ENCODE measurements around the gene SIGLEC1. TPM values are rescaled to one million over a fixed set of nuclear protein-coding genes. Genes with fewer than 3 reads are reported as not detected.

The SIGLEC1 gene
- total RNA-seq, 6 experiments from 2014 or later = not detected

DNA sequence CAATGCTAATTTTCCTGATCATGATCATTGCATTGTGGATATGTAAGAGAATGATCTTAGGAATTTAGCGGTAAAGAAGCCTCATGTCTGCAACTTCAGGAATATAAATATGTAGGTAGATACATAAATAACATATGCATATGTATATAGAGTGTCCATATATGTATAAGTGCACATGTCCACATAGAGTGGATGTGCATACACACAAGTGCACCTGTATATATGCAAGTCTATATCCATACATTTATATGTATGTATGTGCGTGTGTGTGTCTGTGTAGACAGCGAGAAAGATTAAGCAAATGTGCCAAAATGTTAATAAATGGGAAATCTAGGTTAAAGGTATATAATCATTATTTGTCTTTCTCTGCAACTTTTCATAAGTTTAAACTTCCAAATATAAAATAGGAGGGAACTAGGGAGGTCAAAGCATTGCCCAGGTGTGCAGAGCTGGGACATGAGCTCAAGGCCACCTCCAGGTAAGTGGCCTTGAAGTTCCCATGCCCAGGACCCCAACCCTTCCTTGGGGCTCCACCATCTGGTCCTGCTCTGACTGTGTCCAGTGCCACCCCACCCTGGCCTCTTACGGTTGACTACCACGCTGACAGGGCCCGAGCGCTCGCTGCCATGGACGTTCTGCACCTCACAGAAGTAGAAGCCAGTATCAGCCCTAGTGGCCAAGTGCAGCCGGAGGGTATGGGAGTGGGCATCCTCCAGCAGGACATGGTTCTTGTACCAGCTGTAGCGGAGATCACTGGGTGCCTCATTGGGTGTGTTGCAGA, 9.6 kb downstream of the SIGLEC1 start:
- Mint-ChIP-seq H3K36me3 (ENCODE audit: low read depth) (no peaks in the 10 kb centered on the region), H3K4me1 (ENCODE audit: low read depth) (peaks cover 7% of the 10 kb centered on the region; the same call in 1 of the 2 replicates), H3K27me3 (ENCODE audit: insufficient read depth) (peaks cover 16% of the 10 kb centered on the region), H3K9me3 (no peaks in the 10 kb centered on the region), H3K4me3 (no peak overlapping the region), H3K27ac (no peak overlapping the region)
- TF ChIP-seq, protein P1, sequence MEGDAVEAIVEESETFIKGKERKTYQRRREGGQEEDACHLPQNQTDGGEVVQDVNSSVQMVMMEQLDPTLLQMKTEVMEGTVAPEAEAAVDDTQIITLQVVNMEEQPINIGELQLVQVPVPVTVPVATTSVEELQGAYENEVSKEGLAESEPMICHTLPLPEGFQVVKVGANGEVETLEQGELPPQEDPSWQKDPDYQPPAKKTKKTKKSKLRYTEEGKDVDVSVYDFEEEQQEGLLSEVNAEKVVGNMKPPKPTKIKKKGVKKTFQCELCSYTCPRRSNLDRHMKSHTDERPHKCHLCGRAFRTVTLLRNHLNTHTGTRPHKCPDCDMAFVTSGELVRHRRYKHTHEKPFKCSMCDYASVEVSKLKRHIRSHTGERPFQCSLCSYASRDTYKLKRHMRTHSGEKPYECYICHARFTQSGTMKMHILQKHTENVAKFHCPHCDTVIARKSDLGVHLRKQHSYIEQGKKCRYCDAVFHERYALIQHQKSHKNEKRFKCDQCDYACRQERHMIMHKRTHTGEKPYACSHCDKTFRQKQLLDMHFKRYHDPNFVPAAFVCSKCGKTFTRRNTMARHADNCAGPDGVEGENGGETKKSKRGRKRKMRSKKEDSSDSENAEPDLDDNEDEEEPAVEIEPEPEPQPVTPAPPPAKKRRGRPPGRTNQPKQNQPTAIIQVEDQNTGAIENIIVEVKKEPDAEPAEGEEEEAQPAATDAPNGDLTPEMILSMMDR (IDR thresholded peaks at IDR 0.05) = no peak
- DNase-seq = no peak

DNA sequence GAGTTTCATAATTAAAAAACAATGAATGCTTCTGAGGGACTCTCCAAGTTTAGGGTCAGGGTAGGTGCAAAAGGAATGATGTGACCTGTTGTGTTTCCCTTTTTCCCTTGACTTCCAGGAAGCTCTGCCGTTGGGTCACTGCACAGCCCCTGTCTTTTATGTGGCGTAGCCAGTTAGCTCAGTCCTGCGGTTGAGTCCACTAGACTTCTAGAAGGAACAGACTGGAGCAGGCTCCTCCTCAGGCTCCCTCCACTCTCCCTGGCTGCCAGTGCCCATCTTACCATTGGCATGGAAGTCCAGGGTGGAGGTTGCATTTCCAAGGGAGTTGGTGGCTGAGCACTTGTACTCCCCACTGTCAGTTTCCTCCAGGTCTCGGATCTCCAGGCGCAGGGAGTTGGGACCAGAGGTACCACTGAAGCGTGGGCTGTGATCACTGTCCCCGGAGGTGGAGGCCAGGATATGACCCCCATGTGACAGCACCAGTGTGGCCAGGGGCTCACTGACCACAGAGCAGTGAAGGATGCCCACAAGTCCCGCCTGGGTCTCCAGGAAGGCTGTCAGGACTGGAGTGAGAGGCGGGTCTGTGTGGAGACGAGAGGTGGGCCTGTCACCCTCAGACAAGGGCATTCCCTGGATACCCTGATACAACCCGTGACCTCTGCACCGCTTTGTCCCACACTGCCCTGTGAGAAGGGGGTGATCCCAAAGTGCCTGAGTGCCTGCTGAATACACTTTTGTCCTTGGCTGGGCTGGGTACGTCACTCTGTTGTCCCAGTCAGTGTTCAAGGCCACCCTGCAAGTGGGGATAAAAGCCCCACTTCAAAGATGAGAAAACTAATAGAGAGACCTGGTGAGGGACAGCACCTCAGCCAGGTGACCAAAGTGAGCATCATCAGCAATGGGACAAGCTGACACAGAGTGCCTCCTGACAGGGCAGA, 11.1 kb downstream of the SIGLEC1 start:
- Mint-ChIP-seq H3K36me3 (ENCODE audit: low read depth) (no peaks in the 10 kb centered on the region), H3K27me3 (ENCODE audit: insufficient read depth) (peaks cover 20% of the 10 kb centered on the region), H3K9me3 (no peaks in the 10 kb centered on the region), H3K4me3 (no peak overlapping the region), H3K27ac (no peak overlapping the region), H3K4me1 (ENCODE audit: low read depth) (no peaks in the 10 kb centered on the region)
- DNase-seq = no peak
- TF ChIP-seq, protein P1 (IDR thresholded peaks at IDR 0.05) = no peak

DNA sequence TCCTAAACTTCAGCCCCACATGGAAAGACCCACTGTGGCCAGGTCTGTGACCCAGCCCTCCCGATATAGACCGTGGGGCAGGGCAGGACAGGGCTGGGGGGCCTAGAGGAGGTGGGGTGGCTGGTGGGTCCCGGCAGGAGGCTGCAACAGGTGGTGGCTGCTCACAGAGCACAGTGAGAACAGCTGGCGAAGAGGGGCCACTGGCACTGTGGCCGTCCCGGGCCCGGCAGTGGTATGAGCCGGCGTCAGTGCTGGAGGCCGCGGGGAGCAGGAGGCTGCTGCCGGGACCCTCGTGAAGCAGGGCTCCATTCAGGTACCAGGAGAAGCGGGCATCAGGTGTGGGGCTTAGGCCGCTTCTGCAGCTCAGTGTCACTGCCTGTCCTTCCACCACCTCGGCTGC, 13.4 kb downstream of the SIGLEC1 start:
- H3K27me3 Mint-ChIP-seq (ENCODE audit: insufficient read depth) = peaks cover 16% of the 10 kb centered on the region
- H3K36me3 Mint-ChIP-seq (ENCODE audit: low read depth) = no peaks in the 10 kb centered on the region
- no peaks in the 10 kb centered on the region for H3K9me3 Mint-ChIP-seq
- H3K27ac Mint-ChIP-seq = no peak overlapping the region
- no peaks in the 10 kb centered on the region for H3K4me1 Mint-ChIP-seq (ENCODE audit: low read depth)
- no peak for DNase-seq
- TF ChIP-seq, protein P1 (IDR thresholded peaks at IDR 0.05) = no peak
- H3K4me3 Mint-ChIP-seq = no peak overlapping the region

DNA sequence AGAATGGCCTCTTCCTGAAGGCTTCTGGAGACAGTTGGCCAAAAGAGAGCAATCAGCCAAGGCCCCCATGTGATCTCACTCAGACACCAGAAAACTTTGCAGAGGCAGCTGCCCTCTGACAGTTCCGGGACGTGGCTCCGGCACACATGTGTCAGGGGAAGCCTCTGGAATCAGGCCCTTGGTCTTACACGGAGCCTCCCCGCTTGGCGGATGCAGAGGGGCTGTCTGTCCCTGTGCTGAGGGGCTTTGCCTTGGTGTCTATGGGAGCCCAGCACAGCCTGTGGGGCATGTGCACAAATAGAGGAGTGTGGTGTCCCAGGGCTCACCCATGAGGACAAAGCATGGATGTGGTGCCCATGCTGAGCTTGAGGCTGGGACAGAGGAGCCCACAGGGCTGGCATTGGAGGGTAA, 13.8 kb downstream of the SIGLEC1 start:
- Mint-ChIP-seq H3K27me3 (ENCODE audit: insufficient read depth) (peaks cover 12% of the 10 kb centered on the region), H3K4me1 (ENCODE audit: low read depth) (no peaks in the 10 kb centered on the region), H3K36me3 (ENCODE audit: low read depth) (no peaks in the 10 kb centered on the region), H3K4me3 (no peak overlapping the region), H3K27ac (no peak overlapping the region), H3K9me3 (no peaks in the 10 kb centered on the region)
- no peak for DNase-seq
- TF ChIP-seq, protein P1 (IDR thresholded peaks at IDR 0.05) = no peak

DNA sequence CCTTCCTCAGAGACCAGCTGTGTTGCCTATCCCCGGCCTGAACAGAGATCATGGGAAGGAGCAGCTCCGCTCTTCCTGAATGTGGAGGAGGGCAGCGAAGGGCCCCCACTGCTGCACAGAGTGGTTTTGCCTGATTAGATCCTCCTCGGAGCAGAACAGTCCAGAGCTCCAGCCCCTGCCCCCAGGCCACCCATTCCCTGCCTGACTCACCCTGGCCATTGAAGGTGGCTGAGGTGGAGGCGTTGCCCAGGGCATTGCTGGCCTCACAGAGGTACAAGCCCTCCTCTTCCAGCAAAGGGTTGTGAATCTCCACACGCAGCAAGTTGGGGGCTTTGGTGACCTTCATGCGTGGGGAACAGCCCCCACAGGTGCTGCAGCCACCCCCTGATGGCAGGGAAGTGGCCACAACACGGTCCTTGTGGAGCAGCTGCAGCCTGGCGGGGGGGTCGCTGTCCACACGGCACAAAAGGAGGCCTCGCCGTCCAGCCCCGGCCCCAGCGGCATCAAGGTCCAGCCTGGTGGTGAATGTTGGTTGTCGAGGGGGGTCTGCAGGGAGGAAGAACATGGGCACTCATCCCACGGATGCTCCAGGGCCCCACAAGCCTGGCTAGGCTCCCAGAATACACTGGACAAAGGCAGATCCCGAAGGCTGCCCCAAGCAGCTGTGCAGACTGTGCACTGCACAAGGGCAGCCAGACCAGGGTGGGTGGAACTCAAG, 14.7 kb downstream of the SIGLEC1 start:
- Mint-ChIP-seq H3K4me1 (ENCODE audit: low read depth) (no peaks in the 10 kb centered on the region), H3K9me3 (no peaks in the 10 kb centered on the region), H3K36me3 (ENCODE audit: low read depth) (no peaks in the 10 kb centered on the region), H3K4me3 (no peak overlapping the region), H3K27ac (no peak overlapping the region), H3K27me3 (ENCODE audit: insufficient read depth) (peaks cover 12% of the 10 kb centered on the region)
- DNase-seq = no peak
- TF ChIP-seq, protein P1 (IDR thresholded peaks at IDR 0.05) = no peak
